OCI-LY3 (cell line): Measurements from ENCODE around the gene AKR1B15.
A peak's percentile ranks its signal among the peaks of the same experiment; 100 is the strongest.

Experiments used
- H2AFZ ChIP-seq: fragments of 200-600, 300-600 bp; shearing (Covaris generic); 2 replicates; pipeline ENCODE4 v1.6.0; 2014; ENCODE audit warnings: antibody characterized with exemption, low read depth, low read length
- H3K27ac ChIP-seq: fragments of 200-600, 300-600 bp; sonication (generic); 2 replicates; pipeline ENCODE4 v1.5.1; 2014; ENCODE audit warnings: mild to moderate bottlenecking, low read length, moderate library complexity, mixed read lengths
- H3K27me3 ChIP-seq: fragments of 200-600, 300-600 bp; sonication (generic); 2 replicates; pipeline ENCODE4 v1.6.1; 2014; ENCODE audit warnings: low read depth, low read length, mixed read lengths
- H3K36me3 ChIP-seq: fragments of 200-600, 300-600 bp; sonication (generic); replicated peaks from 2 replicates; pipeline ENCODE3; 2014; ENCODE audit warnings: low read depth, low read length, mixed read lengths
- H3K4me1 ChIP-seq: fragments of 300-600, 200-600 bp; sonication (generic); 2 replicates; pipeline ENCODE4 v1.6.1; 2014; ENCODE audit warnings: low read length, mixed read lengths
- H3K4me2 ChIP-seq: fragments of 200-600, 300-600 bp; sonication (generic); 2 replicates; pipeline ENCODE4 v1.6.1; 2014; ENCODE audit warnings: low read length, mixed read lengths
- H3K4me3 ChIP-seq: fragments of 300-600, 200-600 bp; sonication (generic); 2 replicates; pipeline ENCODE4 v1.5.1; 2014; ENCODE audit warnings: antibody characterized with exemption, mild to moderate bottlenecking, low read length, moderate library complexity
- H3K79me2 ChIP-seq: fragments of 300-600, 200-600 bp; shearing (Covaris generic); 2 replicates; pipeline ENCODE4 v1.6.1; 2014; ENCODE audit warnings: mild to moderate bottlenecking, low read length, mixed read lengths
- H3K9ac ChIP-seq: fragments of 300-600, 200-600 bp; shearing (Covaris generic); 2 replicates; pipeline ENCODE4 v1.6.0; 2014; ENCODE audit warnings: mild to moderate bottlenecking, low read length, moderate library complexity
- H3K9me3 ChIP-seq: fragments of 200-600, 300-600 bp; shearing (Covaris generic); 2 replicates; pipeline ENCODE4 v1.6.1; 2014; ENCODE audit warnings: low read length, mixed read lengths; ENCODE audit not compliant: insufficient read depth
- H4K20me1 ChIP-seq: fragments of 200-600, 300-600 bp; sonication (generic); 2 replicates; pipeline ENCODE4 v1.6.1; 2016; ENCODE audit warnings: low read length, mixed read lengths; ENCODE audit not compliant: insufficient read depth
- EZH2phosphoT487 ChIP-seq: fragments of 200-600 bp; shearing (Covaris generic); IDR thresholded peaks from 2 replicates; pipeline ENCODE4 v1.6.1; 2018; ENCODE audit warnings: antibody characterized with exemption, mixed run types, low read depth
- TF ChIP-seq, protein P1 (sequence below): fragments of 200-600, 300-600 bp; sonication (generic); IDR thresholded peaks from 2 replicates; pipeline ENCODE4 v1.5.1; 2014; ENCODE audit warnings: antibody characterized with exemption, low read length, low read depth

The AKR1B15 gene

DNA sequence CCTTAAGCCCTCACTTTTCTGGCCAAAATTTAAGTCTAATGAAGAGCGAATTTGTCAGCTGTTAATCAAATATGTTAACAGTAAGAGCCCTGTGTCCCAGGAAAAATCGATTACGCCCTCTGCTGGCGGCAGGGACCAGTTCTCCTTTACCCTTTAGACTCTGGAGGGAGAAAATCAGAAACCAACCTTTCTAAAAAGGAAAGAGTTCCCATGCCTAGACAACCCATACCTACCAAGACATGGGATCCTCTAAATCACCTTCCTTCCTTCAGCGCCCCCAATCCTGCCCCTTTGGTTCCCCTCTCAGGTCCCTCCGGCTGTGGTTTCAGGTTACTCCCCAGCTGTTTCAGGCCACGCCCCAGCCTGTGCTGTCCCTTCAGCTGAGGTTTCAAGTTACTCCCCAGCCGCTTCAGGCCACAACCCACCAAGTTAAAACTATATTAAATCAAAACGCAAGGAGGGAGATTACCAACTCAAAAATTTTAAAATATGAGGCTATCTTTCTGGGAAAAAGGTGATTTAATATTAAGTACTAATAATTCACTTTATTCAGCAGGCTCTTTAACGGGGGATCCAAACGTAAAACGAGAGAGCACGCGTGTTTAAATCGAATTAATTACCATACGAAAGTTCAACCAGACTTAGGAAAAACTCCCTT lies 1.4 kb upstream of the AKR1B15 start:
- peaks cover 19% of the 10 kb centered on the region for H3K27me3 ChIP-seq
- peaks cover 42% of the 10 kb centered on the region for H3K4me1 ChIP-seq
- H3K27ac ChIP-seq, result peak overlapping the region; percentile 71
- peak overlapping the region; percentile 69 for H3K4me3 ChIP-seq
- H3K9me3 ChIP-seq, result no peaks in the 10 kb centered on the region
- H3K36me3 ChIP-seq, result no peaks in the 10 kb centered on the region
- peak overlapping the region; percentile 85 for H3K4me2 ChIP-seq
- peak overlapping the region; percentile 41; the same call in 1 of the 2 replicates for H3K9ac ChIP-seq
- peak overlapping the region; percentile 42; the same call in 1 of the 2 replicates for H2AFZ ChIP-seq
- TF ChIP-seq, protein P1, sequence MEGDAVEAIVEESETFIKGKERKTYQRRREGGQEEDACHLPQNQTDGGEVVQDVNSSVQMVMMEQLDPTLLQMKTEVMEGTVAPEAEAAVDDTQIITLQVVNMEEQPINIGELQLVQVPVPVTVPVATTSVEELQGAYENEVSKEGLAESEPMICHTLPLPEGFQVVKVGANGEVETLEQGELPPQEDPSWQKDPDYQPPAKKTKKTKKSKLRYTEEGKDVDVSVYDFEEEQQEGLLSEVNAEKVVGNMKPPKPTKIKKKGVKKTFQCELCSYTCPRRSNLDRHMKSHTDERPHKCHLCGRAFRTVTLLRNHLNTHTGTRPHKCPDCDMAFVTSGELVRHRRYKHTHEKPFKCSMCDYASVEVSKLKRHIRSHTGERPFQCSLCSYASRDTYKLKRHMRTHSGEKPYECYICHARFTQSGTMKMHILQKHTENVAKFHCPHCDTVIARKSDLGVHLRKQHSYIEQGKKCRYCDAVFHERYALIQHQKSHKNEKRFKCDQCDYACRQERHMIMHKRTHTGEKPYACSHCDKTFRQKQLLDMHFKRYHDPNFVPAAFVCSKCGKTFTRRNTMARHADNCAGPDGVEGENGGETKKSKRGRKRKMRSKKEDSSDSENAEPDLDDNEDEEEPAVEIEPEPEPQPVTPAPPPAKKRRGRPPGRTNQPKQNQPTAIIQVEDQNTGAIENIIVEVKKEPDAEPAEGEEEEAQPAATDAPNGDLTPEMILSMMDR, result peak; percentile 96
- no peak for TF ChIP-seq EZH2phosphoT487
- no peaks in the 10 kb centered on the region for H3K79me2 ChIP-seq
- no peaks in the 10 kb centered on the region for H4K20me1 ChIP-seq

DNA sequence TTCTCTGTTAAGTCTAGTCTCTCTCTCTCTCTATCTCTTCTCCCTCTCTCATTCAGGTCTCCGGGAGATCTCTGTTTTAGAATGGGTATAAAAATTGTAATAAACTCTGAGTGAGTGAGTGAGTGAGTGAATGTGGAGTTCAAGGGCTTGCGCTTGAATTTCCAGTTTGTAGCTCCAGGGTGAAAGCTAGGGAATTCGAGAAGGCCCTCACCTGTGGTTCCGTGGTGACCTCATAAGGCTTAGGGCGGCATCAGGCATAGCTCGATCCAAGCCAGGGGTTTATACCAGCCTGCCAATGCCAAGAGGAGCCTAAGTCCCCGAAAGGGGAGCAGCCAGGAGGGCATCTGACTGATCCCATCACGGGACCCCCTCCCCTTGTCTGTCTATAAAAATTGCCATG lies 456 bp downstream of the AKR1B15 start:
- Histone ChIP-seq H3K4me3 (peak overlapping the region; percentile 69), H3K36me3 (no peaks in the 10 kb centered on the region), H3K27me3 (peaks cover 19% of the 10 kb centered on the region), H3K9me3 (no peaks in the 10 kb centered on the region), H3K9ac (peak overlapping the region; percentile 21; the same call in 1 of the 2 replicates), H3K79me2 (no peaks in the 10 kb centered on the region), H2AFZ (no peak overlapping the region), H4K20me1 (no peaks in the 10 kb centered on the region), H3K4me1 (peaks cover 49% of the 10 kb centered on the region), H3K4me2 (peak overlapping the region; percentile 85), H3K27ac (peak overlapping the region; percentile 19; the same call in 1 of the 2 replicates)
- TF ChIP-seq, protein P1, result no peak
- TF ChIP-seq EZH2phosphoT487, result no peak

DNA sequence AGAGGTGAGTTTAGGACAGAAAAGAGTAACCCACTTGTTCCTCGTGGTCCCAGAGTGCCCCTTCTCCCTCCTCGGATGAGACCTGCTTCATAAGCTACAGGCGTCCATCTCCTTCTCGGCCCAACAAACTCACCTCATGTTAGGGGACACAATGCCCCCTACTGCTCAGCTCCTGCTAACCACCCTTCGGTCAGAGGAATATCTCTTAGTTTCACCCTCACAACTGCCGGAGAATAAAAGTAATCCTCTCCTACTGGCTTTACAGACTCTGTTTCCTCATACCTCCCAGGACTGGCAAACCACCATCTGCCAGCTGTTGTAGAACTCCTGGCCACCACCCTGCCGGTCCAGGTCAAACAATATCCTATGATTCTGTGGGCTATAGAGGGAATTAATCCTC lies 3.2 kb downstream of the AKR1B15 start:
- no peak for TF ChIP-seq EZH2phosphoT487
- TF ChIP-seq, protein P1, result peak; percentile 60
- peaks cover 16% of the 10 kb centered on the region for H3K27me3 ChIP-seq
- H3K4me1 ChIP-seq, result peaks cover 46% of the 10 kb centered on the region
- H3K9ac ChIP-seq, result no peak overlapping the region; the same call in 1 of the 2 replicates
- no peaks in the 10 kb centered on the region for H3K36me3 ChIP-seq
- H4K20me1 ChIP-seq, result no peaks in the 10 kb centered on the region
- H3K79me2 ChIP-seq, result no peaks in the 10 kb centered on the region
- H3K4me2 ChIP-seq, result peak overlapping the region; percentile 31
- H3K27ac ChIP-seq, result no peak overlapping the region
- H3K4me3 ChIP-seq, result no peak overlapping the region
- no peak overlapping the region for H2AFZ ChIP-seq
- H3K9me3 ChIP-seq, result no peaks in the 10 kb centered on the region

DNA sequence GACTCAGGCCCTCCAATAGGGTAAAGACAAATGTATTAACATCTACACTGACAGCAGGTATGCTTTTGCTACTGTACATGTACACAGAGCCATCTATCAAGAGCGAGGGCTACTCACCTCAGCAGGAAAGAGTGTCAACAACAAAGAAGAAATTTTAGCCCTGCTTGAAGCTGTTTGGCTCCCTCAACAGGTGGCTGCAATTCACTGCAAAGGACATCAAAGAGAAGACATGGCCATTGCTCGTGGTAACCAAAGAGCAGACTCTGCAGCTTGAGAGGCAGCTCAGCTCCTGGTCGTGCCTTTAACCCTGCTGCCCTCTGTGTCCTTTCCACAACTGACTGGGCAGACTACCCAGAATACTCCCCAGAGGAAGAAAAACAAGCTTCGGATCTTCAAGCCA lies 5.1 kb downstream of the AKR1B15 start:
- Histone ChIP-seq H2AFZ (no peak overlapping the region), H3K9ac (no peak overlapping the region), H4K20me1 (no peaks in the 10 kb centered on the region), H3K36me3 (no peaks in the 10 kb centered on the region), H3K4me2 (peak overlapping the region; percentile 44), H3K4me1 (peaks cover 30% of the 10 kb centered on the region), H3K27ac (no peak overlapping the region), H3K4me3 (0 out of 2 replicates have a peak overlapping the region, but pooled peaks have one; percentile 6), H3K79me2 (no peaks in the 10 kb centered on the region), H3K9me3 (no peaks in the 10 kb centered on the region), H3K27me3 (peaks cover 16% of the 10 kb centered on the region)
- TF ChIP-seq, protein P1, result peak; percentile 49
- TF ChIP-seq EZH2phosphoT487, result no peak
